H1 (cell line): ENCODE measurements around the gene CORO2B. TPM values are rescaled to one million over a fixed set of nuclear protein-coding genes. Genes with fewer than 3 reads are reported as not detected.

Experiments
- ATF2 ChIP-seq: IDR thresholded peaks from 2 replicates; pipeline ENCODE4 v1.6.1; 2012; ENCODE audit warnings: low read length, inconsistent platforms
- CEBPB ChIP-seq: IDR thresholded peaks from 2 replicates; pipeline ENCODE4 v1.6.1; 2012; ENCODE audit warnings: low read depth, low read length
- CHD7 ChIP-seq: fragments of 300-600 bp; sonication (generic); IDR thresholded peaks from 2 replicates; pipeline ENCODE4 v1.7.1; 2012; ENCODE audit warnings: low read length, moderate library complexity, mild to moderate bottlenecking, inconsistent platforms; ENCODE audit not compliant: insufficient replicate concordance
- EGR1 ChIP-seq: IDR thresholded peaks from 2 replicates; pipeline ENCODE4 v1.6.1; 2011; ENCODE audit warnings: low read depth, low read length, borderline replicate concordance
- FOSL1 ChIP-seq: IDR thresholded peaks from 2 replicates; pipeline ENCODE4 v1.6.1; 2011; ENCODE audit warnings: mild to moderate bottlenecking, low read depth, low read length, moderate library complexity; ENCODE audit not compliant: insufficient read depth
- GTF2F1 ChIP-seq: IDR thresholded peaks from 2 replicates; pipeline ENCODE4 v1.6.1; 2012; ENCODE audit warnings: low read depth, low read length, improper control_type of control experiment, borderline replicate concordance
- JUND ChIP-seq: IDR thresholded peaks from 2 replicates; pipeline ENCODE4 v1.6.1; 2011; ENCODE audit warnings: mild to moderate bottlenecking, improper control_type of control experiment, low read length
- TBP ChIP-seq: IDR thresholded peaks from 2 replicates; pipeline ENCODE4 v1.6.1; 2011; ENCODE audit warnings: low read depth, low read length, improper control_type of control experiment
- polyA plus RNA-seq, 7 experiments: library from polyadenylated mRNA; depleted of rRNA in 3 of 7; stranded (reverse) in 5 of 7; unstranded in 2 of 7; fragments of >200 nt in 5 of 7; fragments of 200-250 nt in 2 of 7; gene quantifications; 1 replicate in 5 of 7; 2 replicates in 1 of 7; 4 replicates in 1 of 7; pipeline versions ENCODE4 v1.2.1 to v1.2.3, GENCODE V29; 2011 to 2013; ENCODE audit warnings: missing spikeins in 2 of 7, mixed read lengths in 2 of 7
- total RNA-seq: library from RNA; stranded (reverse); fragmentation: NEBNext Ultra II Directional; extraction: Animal tissue kit (Norgen Biotek cat#: 25700); gene quantifications from 2 replicates; pipeline ENCODE4 v1.2.1, GENCODE V29; 2021

The CORO2B gene
- total and polyA plus RNA-seq, 2 of the 8 experiments (the other 6 are each of a cell fraction or from before 2014, with no cell fraction given): 3.4 to 6.7 TPM

- TF ChIP-seq CHD7 (no peak), TBP (no peak), CEBPB (no peak), GTF2F1 (no peak), JUND (no peak), EGR1 (0 out of 2 replicates have a peak, but pooled peaks have one; percentile 13), FOSL1 (no peak), ATF2 (no peak)
These were observed at the start of gene CORO2B (continued) for GRCh38 chr15:68578980-68579935.
